HepG2 (cell line): Measurements from ENCODE around the gene DNMBP. TPM values are rescaled to one million over a fixed set of nuclear protein-coding genes. Genes with fewer than 3 reads are reported as not detected.
A peak's percentile ranks its signal among the peaks of the same experiment; 100 is the strongest.

Experiments used
- ASH2L ChIP-seq: fragments of 300-600, 200-600 bp; sonication (generic); IDR thresholded peaks from 2 replicates; pipeline ENCODE4 v1.7.0; 2017; ENCODE audit warnings: low read depth, mild to moderate bottlenecking, moderate library complexity, mixed read lengths, low read length; ENCODE audit not compliant: insufficient read length
- HES4 ChIP-seq: sonication (generic); formaldehyde crosslinking; IDR thresholded peaks from 2 replicates; pipeline ENCODE4 v1.9.0; 2021; ENCODE audit warnings: mild to moderate bottlenecking, missing genetic modification reagents, borderline replicate concordance
- HNRNPLL ChIP-seq: fragments of 200-400 bp; formaldehyde crosslinking; IDR thresholded peaks from 2 replicates; pipeline ENCODE4 v1.6.1; 2017; ENCODE audit warnings: mild to moderate bottlenecking, low read depth, low read length; ENCODE audit not compliant: poor library complexity, severe bottlenecking
- JDP2 ChIP-seq: sonication (generic); formaldehyde crosslinking; IDR thresholded peaks from 2 replicates; pipeline ENCODE4 v1.8.1; 2022; ENCODE audit warnings: missing genetic modification reagents, borderline replicate concordance
- NR2F2 ChIP-seq: IDR thresholded peaks from 2 replicates; pipeline ENCODE4 v1.6.1; 2012; ENCODE audit warnings: low read depth, inconsistent platforms, borderline replicate concordance
- PAWR ChIP-seq: sonication (generic); formaldehyde crosslinking; IDR thresholded peaks from 2 replicates; pipeline ENCODE4 v1.4.0; 2020; ENCODE audit warnings: missing genetic modification reagents, mild to moderate bottlenecking, borderline replicate concordance
- RAD51 ChIP-seq: fragments of 450-650 bp; IDR thresholded peaks from 2 replicates; pipeline ENCODE4 v1.6.1; 2016; ENCODE audit warnings: borderline replicate concordance
- YEATS2 ChIP-seq: sonication (generic); formaldehyde crosslinking; IDR thresholded peaks from 2 replicates; pipeline ENCODE4 v1.4.0; 2020; ENCODE audit warnings: missing genetic modification reagents, borderline replicate concordance
- ZNF235 ChIP-seq: sonication (generic); formaldehyde crosslinking; IDR thresholded peaks from 2 replicates; pipeline ENCODE4 v1.8.1; 2023; ENCODE audit warnings: mild to moderate bottlenecking, missing genetic modification reagents, borderline replicate concordance
- ZNF329 ChIP-seq: sonication (generic); formaldehyde crosslinking; IDR thresholded peaks from 2 replicates; pipeline ENCODE4 v1.9.0; 2021; ENCODE audit warnings: low read depth, mild to moderate bottlenecking, missing genetic modification reagents
- ZNF549 ChIP-seq: sonication (generic); formaldehyde crosslinking; IDR thresholded peaks from 2 replicates; pipeline ENCODE4 v1.5.0; 2020; ENCODE audit warnings: missing genetic modification reagents
- ZNF891 ChIP-seq: sonication (generic); formaldehyde crosslinking; IDR thresholded peaks from 2 replicates; pipeline ENCODE4 v1.5.0; 2020; ENCODE audit warnings: mild to moderate bottlenecking, missing genetic modification reagents
- polyA plus RNA-seq, 8 experiments: library from polyadenylated mRNA; depleted of rRNA in 3 of 8; stranded (reverse) in 7 of 8; unstranded in 1 of 8; fragments of >200 nt; fragmentation: Illumina TruSeq in 4 of 8; extraction: Trizol in 4 of 8; gene quantifications; 2 replicates each; pipeline versions ENCODE4 v1.2.1 to v1.2.3, GENCODE V29; 2011 to 2016; ENCODE audit warnings: low read depth in 4 of 8, missing spikeins in 1 of 8, mixed read lengths in 1 of 8; ENCODE audit not compliant: insufficient read depth in 1 of 8
- total RNA-seq, 5 experiments: library from RNA; depleted of rRNA; stranded (reverse); fragments of >200 nt; fragmentation: Illumina TruSeq; extraction: Trizol; gene quantifications; 2 replicates each; pipeline ENCODE4 v1.2.3, GENCODE V29; 2016; ENCODE audit warnings: low read depth in 1 of 5
- TF ChIP-seq, protein P1 (sequence below): sonication (generic); formaldehyde crosslinking; IDR thresholded peaks from 2 replicates; pipeline ENCODE4 v1.4.0; 2020; ENCODE audit warnings: missing genetic modification reagents
- TF ChIP-seq, protein P2 (sequence below): sonication (generic); formaldehyde crosslinking; IDR thresholded peaks from 2 replicates; pipeline ENCODE4 v1.5.0; 2020; ENCODE audit warnings: mild to moderate bottlenecking, missing genetic modification reagents, borderline replicate concordance
- TF ChIP-seq, protein P3 (sequence below): sonication (generic); formaldehyde crosslinking; IDR thresholded peaks from 2 replicates; pipeline ENCODE4 v1.4.0; 2020; ENCODE audit warnings: mild to moderate bottlenecking, missing genetic modification reagents
- TF ChIP-seq, protein P4 (sequence below): sonication (generic); formaldehyde crosslinking; conservative IDR thresholded peaks from 2 replicates; pipeline ENCODE4 v1.8.0; 2022; ENCODE audit warnings: missing genetic modification reagents
- TF ChIP-seq, protein P5 (sequence below): sonication (generic); formaldehyde crosslinking; IDR thresholded peaks from 2 replicates; pipeline ENCODE4 v1.4.0; 2020; ENCODE audit warnings: mild to moderate bottlenecking, missing genetic modification reagents
- TF ChIP-seq, protein P6 (sequence below): sonication (generic); formaldehyde crosslinking; IDR thresholded peaks from 2 replicates; pipeline ENCODE4 v1.4.0; 2020; ENCODE audit warnings: missing genetic modification reagents

DNMBP gene
- total and polyA plus RNA-seq, 2 of the 13 experiments (the other 11 are each of a cell fraction or from before 2014, with no cell fraction given): 3.6 to 6.3 TPM

DNA sequence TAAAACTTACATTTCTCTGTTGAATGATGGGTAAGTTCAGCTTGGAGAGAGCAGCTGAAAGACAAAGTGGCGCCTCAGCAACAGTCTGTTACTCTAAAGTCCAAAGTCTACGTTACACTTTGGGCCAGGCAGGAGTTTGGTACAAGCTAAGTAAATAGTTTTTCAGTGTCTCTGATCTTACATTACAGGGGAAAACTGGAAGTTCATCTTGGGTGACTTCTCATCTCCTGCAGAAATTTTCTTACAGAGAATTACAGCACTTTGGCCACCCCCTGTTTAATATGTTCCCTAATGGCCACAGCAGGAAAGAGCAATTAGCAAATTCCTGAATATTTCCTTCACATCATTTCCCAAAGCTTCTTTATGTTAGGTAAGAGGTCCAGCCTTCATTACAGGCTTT lies 160.2 kb downstream of the DNMBP start (continued):
- peak; percentile 57 for TF ChIP-seq ASH2L
- TF ChIP-seq, protein P1, sequence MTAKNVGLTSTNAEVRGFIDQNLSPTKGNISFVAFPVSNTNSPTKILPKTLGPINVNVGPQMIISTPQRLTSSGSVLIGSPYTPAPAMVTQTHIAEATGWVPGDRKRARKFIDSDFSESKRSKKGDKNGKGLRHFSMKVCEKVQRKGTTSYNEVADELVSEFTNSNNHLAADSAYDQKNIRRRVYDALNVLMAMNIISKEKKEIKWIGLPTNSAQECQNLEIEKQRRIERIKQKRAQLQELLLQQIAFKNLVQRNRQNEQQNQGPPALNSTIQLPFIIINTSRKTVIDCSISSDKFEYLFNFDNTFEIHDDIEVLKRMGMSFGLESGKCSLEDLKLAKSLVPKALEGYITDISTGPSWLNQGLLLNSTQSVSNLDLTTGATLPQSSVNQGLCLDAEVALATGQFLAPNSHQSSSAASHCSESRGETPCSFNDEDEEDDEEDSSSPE (CRISPR knock-in tag): 0 out of 2 replicates have a peak, but pooled peaks have one; percentile 23
- no peak for TF ChIP-seq JDP2 (CRISPR knock-in tag)
- TF ChIP-seq, protein P2, sequence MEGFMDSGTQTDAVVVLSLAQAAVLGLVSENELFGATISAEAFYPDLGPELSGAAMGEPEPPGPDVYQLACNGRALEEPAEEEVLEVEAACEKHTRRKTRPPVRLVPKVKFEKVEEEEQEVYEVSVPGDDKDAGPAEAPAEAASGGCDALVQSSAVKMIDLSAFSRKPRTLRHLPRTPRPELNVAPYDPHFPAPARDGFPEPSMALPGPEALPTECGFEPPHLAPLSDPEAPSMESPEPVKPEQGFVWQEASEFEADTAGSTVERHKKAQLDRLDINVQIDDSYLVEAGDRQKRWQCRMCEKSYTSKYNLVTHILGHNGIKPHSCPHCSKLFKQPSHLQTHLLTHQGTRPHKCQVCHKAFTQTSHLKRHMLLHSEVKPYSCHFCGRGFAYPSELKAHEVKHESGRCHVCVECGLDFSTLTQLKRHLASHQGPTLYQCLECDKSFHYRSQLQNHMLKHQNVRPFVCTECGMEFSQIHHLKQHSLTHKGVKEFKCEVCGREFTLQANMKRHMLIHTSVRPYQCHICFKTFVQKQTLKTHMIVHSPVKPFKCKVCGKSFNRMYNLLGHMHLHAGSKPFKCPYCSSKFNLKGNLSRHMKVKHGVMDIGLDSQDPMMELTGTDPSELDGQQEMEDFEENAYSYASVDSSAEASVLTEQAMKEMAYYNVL (CRISPR knock-in tag): peak; percentile 27; the same call in 1 of the 2 replicates
- TF ChIP-seq PAWR (CRISPR knock-in tag): no peak
- TF ChIP-seq ZNF235 (CRISPR knock-in tag): no peak
- TF ChIP-seq, protein P3, sequence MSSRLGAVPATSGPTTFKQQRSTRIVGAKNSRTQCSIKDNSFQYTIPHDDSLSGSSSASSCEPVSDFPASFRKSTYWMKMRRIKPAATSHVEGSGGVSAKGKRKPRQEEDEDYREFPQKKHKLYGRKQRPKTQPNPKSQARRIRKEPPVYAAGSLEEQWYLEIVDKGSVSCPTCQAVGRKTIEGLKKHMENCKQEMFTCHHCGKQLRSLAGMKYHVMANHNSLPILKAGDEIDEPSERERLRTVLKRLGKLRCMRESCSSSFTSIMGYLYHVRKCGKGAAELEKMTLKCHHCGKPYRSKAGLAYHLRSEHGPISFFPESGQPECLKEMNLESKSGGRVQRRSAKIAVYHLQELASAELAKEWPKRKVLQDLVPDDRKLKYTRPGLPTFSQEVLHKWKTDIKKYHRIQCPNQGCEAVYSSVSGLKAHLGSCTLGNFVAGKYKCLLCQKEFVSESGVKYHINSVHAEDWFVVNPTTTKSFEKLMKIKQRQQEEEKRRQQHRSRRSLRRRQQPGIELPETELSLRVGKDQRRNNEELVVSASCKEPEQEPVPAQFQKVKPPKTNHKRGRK (CRISPR knock-in tag): no peak
- no peak for TF ChIP-seq NR2F2
- TF ChIP-seq ZNF549 (CRISPR knock-in tag): peak; percentile 96
- no peak for TF ChIP-seq HNRNPLL
- no peak; the same call in 1 of the 2 replicates for TF ChIP-seq YEATS2 (CRISPR knock-in tag)
- TF ChIP-seq ZNF891 (CRISPR knock-in tag): no peak
- TF ChIP-seq, protein P4, sequence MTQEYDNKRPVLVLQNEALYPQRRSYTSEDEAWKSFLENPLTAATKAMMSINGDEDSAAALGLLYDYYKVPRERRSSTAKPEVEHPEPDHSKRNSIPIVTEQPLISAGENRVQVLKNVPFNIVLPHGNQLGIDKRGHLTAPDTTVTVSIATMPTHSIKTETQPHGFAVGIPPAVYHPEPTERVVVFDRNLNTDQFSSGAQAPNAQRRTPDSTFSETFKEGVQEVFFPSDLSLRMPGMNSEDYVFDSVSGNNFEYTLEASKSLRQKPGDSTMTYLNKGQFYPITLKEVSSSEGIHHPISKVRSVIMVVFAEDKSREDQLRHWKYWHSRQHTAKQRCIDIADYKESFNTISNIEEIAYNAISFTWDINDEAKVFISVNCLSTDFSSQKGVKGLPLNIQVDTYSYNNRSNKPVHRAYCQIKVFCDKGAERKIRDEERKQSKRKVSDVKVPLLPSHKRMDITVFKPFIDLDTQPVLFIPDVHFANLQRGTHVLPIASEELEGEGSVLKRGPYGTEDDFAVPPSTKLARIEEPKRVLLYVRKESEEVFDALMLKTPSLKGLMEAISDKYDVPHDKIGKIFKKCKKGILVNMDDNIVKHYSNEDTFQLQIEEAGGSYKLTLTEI (CRISPR knock-in tag): no peak
- no peak for TF ChIP-seq ZNF329 (CRISPR knock-in tag)
- no peak for TF ChIP-seq HES4 (CRISPR knock-in tag)
- TF ChIP-seq, protein P5, sequence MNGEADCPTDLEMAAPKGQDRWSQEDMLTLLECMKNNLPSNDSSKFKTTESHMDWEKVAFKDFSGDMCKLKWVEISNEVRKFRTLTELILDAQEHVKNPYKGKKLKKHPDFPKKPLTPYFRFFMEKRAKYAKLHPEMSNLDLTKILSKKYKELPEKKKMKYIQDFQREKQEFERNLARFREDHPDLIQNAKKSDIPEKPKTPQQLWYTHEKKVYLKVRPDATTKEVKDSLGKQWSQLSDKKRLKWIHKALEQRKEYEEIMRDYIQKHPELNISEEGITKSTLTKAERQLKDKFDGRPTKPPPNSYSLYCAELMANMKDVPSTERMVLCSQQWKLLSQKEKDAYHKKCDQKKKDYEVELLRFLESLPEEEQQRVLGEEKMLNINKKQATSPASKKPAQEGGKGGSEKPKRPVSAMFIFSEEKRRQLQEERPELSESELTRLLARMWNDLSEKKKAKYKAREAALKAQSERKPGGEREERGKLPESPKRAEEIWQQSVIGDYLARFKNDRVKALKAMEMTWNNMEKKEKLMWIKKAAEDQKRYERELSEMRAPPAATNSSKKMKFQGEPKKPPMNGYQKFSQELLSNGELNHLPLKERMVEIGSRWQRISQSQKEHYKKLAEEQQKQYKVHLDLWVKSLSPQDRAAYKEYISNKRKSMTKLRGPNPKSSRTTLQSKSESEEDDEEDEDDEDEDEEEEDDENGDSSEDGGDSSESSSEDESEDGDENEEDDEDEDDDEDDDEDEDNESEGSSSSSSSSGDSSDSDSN: no peak
- TF ChIP-seq, protein P6, sequence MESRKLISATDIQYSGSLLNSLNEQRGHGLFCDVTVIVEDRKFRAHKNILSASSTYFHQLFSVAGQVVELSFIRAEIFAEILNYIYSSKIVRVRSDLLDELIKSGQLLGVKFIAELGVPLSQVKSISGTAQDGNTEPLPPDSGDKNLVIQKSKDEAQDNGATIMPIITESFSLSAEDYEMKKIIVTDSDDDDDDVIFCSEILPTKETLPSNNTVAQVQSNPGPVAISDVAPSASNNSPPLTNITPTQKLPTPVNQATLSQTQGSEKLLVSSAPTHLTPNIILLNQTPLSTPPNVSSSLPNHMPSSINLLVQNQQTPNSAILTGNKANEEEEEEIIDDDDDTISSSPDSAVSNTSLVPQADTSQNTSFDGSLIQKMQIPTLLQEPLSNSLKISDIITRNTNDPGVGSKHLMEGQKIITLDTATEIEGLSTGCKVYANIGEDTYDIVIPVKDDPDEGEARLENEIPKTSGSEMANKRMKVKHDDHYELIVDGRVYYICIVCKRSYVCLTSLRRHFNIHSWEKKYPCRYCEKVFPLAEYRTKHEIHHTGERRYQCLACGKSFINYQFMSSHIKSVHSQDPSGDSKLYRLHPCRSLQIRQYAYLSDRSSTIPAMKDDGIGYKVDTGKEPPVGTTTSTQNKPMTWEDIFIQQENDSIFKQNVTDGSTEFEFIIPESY: peak; percentile 76; the same call in 1 of the 2 replicates
- no peak for TF ChIP-seq RAD51
